ENCODE data around the gene CHRNA10. TPM values are rescaled to one million over a fixed set of nuclear protein-coding genes. Genes with fewer than 3 reads are reported as not detected.

CHRNA10 gene
- total RNA-seq, 2 experiments from 2014 or later, result 2.6 to 3.3 TPM

- no peak for TF ChIP-seq CTCF (conservative IDR thresholded peaks at IDR 0.05; ENCODE audit: low read length)
- TF ChIP-seq EZH2phosphoT487 (IDR thresholded peaks at IDR 0.05; ENCODE audit: borderline replicate concordance, low read depth, low read length), result no peak
- Histone ChIP-seq H3K36me3 (ENCODE audit: insufficient read depth, low read length) (peaks cover 99% of the 10 kb centered on the region), H4K20me1 (ENCODE audit: insufficient read depth, low read length) (no peaks in the 10 kb centered on the region), H3K9me2 (ENCODE audit: insufficient read depth, low read length) (no peaks in the 10 kb centered on the region), H3K9me3 (ENCODE audit: low read length) (no peaks in the 10 kb centered on the region), H3K4me1 (ENCODE audit: insufficient read depth, low read length, poor library complexity, severe bottlenecking) (no peaks in the 10 kb centered on the region), H2AFZ (ENCODE audit: low read length) (no peak overlapping the region), H3K4me2 (ENCODE audit: low read length) (no peak overlapping the region), H3K79me2 (ENCODE audit: insufficient read depth, low read depth, low read length) (no peaks in the 10 kb centered on the region), H3K4me3 (ENCODE audit: low read depth, low read length, poor library complexity, severe bottlenecking) (no peak overlapping the region), H3K27ac (ENCODE audit: low read depth, low read length, poor library complexity, severe bottlenecking) (no peak overlapping the region)
- DNase-seq (ENCODE audit: low spot score), result no peak
- no TSS peak for BruUV-seq (replicated peaks)
- POLR2A ChIA-PET, result interaction anchor here (1.3 kb wide), 1 partner anchor 15 kb away, joined by 3 read pairs; no protein-coding TSS in a partner anchor
- intact Hi-C loops (cut with micrococcal nuclease; ENCODE audit: unreplicated experiment), result no loop called here
- CTCF ChIA-PET (ENCODE audit: unreplicated experiment), result no interaction called here
Measured at GRCh38 chr11:3703383-3703782, 32.2 kb upstream of the CHRNA10 start.

- H3K27ac ChIP-seq (ENCODE audit: low read depth, low read length, poor library complexity, severe bottlenecking), result no peak overlapping the region
- DNase-seq (ENCODE audit: low spot score), result no peak
- TF ChIP-seq CTCF (conservative IDR thresholded peaks at IDR 0.05; ENCODE audit: low read length), result no peak
- TF ChIP-seq EZH2phosphoT487 (IDR thresholded peaks at IDR 0.05; ENCODE audit: borderline replicate concordance, low read depth, low read length), result no peak
- H2AFZ ChIP-seq (ENCODE audit: low read length), result no peak overlapping the region
- no peak overlapping the region for H3K4me2 ChIP-seq (ENCODE audit: low read length)
- no peaks in the 10 kb centered on the region for H3K9me2 ChIP-seq (ENCODE audit: insufficient read depth, low read length)
- no peaks in the 10 kb centered on the region for H3K79me2 ChIP-seq (ENCODE audit: insufficient read depth, low read depth, low read length)
- intact Hi-C loops (cut with micrococcal nuclease; ENCODE audit: unreplicated experiment), result no loop called here
- H3K4me1 ChIP-seq (ENCODE audit: insufficient read depth, low read length, poor library complexity, severe bottlenecking), result no peaks in the 10 kb centered on the region
- peaks cover 99% of the 10 kb centered on the region for H3K36me3 ChIP-seq (ENCODE audit: insufficient read depth, low read length)
- POLR2A ChIA-PET, result interaction anchor here (0.6 to 1.1 kb wide), 4 partner anchors 9 to 383 kb away, joined by 3 to 4 read pairs (median 4); no protein-coding TSS in a partner anchor
- BruUV-seq (replicated peaks), result no TSS peak
- no peaks in the 10 kb centered on the region for H3K9me3 ChIP-seq (ENCODE audit: low read length)
- CTCF ChIA-PET (ENCODE audit: unreplicated experiment), result interaction anchor here (0.6 kb wide), 1 partner anchor 45 kb away, joined by 3 read pairs; no protein-coding TSS in a partner anchor
- no peak overlapping the region for H3K4me3 ChIP-seq (ENCODE audit: low read depth, low read length, poor library complexity, severe bottlenecking)
- H4K20me1 ChIP-seq (ENCODE audit: insufficient read depth, low read length), result no peaks in the 10 kb centered on the region
Measured at GRCh38 chr11:3700910-3701309, 29.7 kb upstream of the CHRNA10 start.

- intact Hi-C loops (cut with micrococcal nuclease; ENCODE audit: unreplicated experiment), result no loop called here
- POLR2A ChIA-PET, result interaction anchor here (0.6 to 1.1 kb wide), 3 partner anchors 10 to 384 kb away, joined by 3 to 4 read pairs (median 3); no protein-coding TSS in a partner anchor
- Histone ChIP-seq H3K27ac (ENCODE audit: low read depth, low read length, poor library complexity, severe bottlenecking) (no peak overlapping the region), H3K4me2 (ENCODE audit: low read length) (no peak overlapping the region), H3K79me2 (ENCODE audit: insufficient read depth, low read depth, low read length) (no peaks in the 10 kb centered on the region), H3K4me1 (ENCODE audit: insufficient read depth, low read length, poor library complexity, severe bottlenecking) (no peaks in the 10 kb centered on the region), H3K36me3 (ENCODE audit: insufficient read depth, low read length) (peaks cover 99% of the 10 kb centered on the region), H2AFZ (ENCODE audit: low read length) (no peak overlapping the region), H3K9me3 (ENCODE audit: low read length) (no peaks in the 10 kb centered on the region), H3K4me3 (ENCODE audit: low read depth, low read length, poor library complexity, severe bottlenecking) (no peak overlapping the region), H3K9me2 (ENCODE audit: insufficient read depth, low read length) (no peaks in the 10 kb centered on the region), H4K20me1 (ENCODE audit: insufficient read depth, low read length) (no peaks in the 10 kb centered on the region)
- no peak for DNase-seq (ENCODE audit: low spot score)
- CTCF ChIA-PET (ENCODE audit: unreplicated experiment), result interaction anchor here (0.6 kb wide), 1 partner anchor 45 kb away, joined by 3 read pairs; no protein-coding TSS in a partner anchor
- TF ChIP-seq EZH2phosphoT487 (IDR thresholded peaks at IDR 0.05; ENCODE audit: borderline replicate concordance, low read depth, low read length), result no peak
- TF ChIP-seq CTCF (conservative IDR thresholded peaks at IDR 0.05; ENCODE audit: low read length), result no peak
- no TSS peak for BruUV-seq (replicated peaks)
Measured at GRCh38 chr11:3700410-3700809, 29.2 kb upstream of the CHRNA10 start.

All from OCI-LY7 (cell line).